IgD-negative memory B cell (primary cell): Measurements from ENCODE around the gene LDHA. TPM values are rescaled to one million over a fixed set of nuclear protein-coding genes. Genes with fewer than 3 reads are reported as not detected.

Source experiments
- H3K27ac Mint-ChIP-seq, 3 donors: one replicate each; pipeline ENCODE4 v1.8.0; 2020 to 2022; ENCODE audit warnings: mild to moderate bottlenecking in 3 of 3, mixed read lengths in 3 of 3, moderate library complexity in 1 of 3
- H3K27me3 Mint-ChIP-seq: one replicate; pipeline ENCODE4 v1.8.0; 2021; ENCODE audit warnings: mixed read lengths
- H3K36me3 Mint-ChIP-seq: one replicate; pipeline ENCODE4 v1.8.0; 2020; ENCODE audit warnings: mild to moderate bottlenecking, mixed read lengths
- H3K4me1 Mint-ChIP-seq, 3 donors: one replicate each; pipeline ENCODE4 v1.8.0; 2020 to 2022; ENCODE audit warnings: mixed read lengths in 3 of 3, mild to moderate bottlenecking in 1 of 3
- H3K4me3 Mint-ChIP-seq, 4 donors: one replicate each; pipeline ENCODE4 v1.8.0; 2020 to 2022; ENCODE audit warnings: mild to moderate bottlenecking in 4 of 4, mixed read lengths in 4 of 4, moderate library complexity in 3 of 4
- H3K9me3 Mint-ChIP-seq, 3 donors: one replicate each; pipeline ENCODE4 v1.8.0; 2020 to 2021; ENCODE audit warnings: mixed read lengths in 3 of 3, mild to moderate bottlenecking in 1 of 3
- polyA plus RNA-seq: library from polyadenylated mRNA; unstranded; fragments of 300-500 nt; fragmentation: Illumina TruSeq; gene quantifications from one replicate; pipeline ENCODE4 v1.2.3, GENCODE V29; 2021

LDHA gene
- polyA plus RNA-seq, 1 donor from 2014 or later, result 263 TPM

DNA sequence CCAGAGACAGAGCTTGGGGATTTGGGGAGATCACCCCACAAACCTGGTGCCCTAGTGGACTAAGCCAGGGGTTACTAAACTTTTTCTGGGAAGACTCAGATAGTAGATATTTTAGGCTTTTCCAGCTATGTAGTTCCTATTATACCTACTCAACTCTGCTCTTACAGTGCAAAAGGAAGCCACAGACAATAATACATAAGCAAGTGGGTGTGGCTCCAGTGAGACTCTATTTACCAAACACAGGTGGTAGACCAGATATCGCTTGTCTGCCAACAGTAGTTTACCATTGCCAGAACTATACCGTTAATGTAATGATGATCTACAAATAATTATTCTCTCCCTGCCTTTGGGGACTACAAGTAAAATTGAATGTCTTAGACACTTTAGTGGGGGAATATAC lies 24.7 kb downstream of the LDHA start:
- Mint-ChIP-seq H3K27me3 (no peaks in the 10 kb centered on the region), H3K4me1 (no peaks in the 10 kb centered on the region), H3K36me3 (no peaks in the 10 kb centered on the region), H3K9me3 (no peaks in the 10 kb centered on the region), H3K27ac (no peak overlapping the region), H3K4me3 (no peak overlapping the region)

DNA sequence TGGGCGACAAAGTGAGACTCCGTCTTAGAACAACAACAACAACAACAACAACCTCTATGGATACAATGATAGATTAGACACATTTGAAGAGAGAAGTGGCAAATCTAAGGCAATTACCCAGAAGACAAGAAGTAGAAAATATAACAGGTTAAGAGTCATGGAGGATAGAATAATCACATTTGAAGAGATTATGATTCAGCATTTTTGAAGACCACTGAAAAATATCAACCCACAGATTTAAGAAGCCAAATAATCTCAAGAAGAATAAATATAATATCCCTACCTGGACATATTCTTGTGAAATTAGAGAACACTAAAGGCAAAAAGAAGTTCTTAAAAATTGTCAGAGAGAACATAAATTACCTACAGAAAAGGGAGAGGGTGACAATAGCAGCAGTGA lies 25.7 kb downstream of the LDHA start:
- Mint-ChIP-seq H3K27ac (no peak overlapping the region), H3K9me3 (no peaks in the 10 kb centered on the region)

DNA sequence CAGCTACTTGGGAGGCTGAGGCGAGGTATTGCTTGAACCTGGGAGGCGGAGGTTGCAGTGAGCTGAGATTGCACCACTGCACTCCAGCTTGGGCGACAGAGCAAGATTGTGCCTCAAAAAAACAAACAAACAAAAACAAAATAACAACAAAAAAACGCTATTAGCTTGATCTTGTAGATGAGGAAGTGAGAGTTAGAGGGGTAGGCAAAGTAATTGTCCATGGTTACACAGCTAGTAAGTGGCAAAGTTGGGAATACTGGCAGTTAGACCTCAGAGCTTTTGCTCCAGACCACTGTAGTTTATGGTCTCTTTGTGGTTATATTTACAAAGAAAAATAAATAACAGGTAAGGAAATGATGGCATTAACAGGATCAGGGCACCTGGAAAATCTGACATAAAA lies 32.9 kb downstream of the LDHA start:
- no peaks in the 10 kb centered on the region for H3K36me3 Mint-ChIP-seq
- no peaks in the 10 kb centered on the region for H3K27me3 Mint-ChIP-seq
- H3K4me3 Mint-ChIP-seq, result no peak overlapping the region
- peaks cover 0 to 3% (median 2%) of the 10 kb centered on the region in 3 donors for H3K4me1 Mint-ChIP-seq
- H3K27ac Mint-ChIP-seq, result no peak overlapping the region
- no peaks in the 10 kb centered on the region for H3K9me3 Mint-ChIP-seq

More for the DNA sequence above, 25.7 kb downstream of the LDHA start:
- no peaks in the 10 kb centered on the region for H3K36me3 Mint-ChIP-seq
- no peaks in the 10 kb centered on the region for H3K27me3 Mint-ChIP-seq
- H3K4me3 Mint-ChIP-seq, result no peak overlapping the region
- no peaks in the 10 kb centered on the region for H3K4me1 Mint-ChIP-seq

DNA sequence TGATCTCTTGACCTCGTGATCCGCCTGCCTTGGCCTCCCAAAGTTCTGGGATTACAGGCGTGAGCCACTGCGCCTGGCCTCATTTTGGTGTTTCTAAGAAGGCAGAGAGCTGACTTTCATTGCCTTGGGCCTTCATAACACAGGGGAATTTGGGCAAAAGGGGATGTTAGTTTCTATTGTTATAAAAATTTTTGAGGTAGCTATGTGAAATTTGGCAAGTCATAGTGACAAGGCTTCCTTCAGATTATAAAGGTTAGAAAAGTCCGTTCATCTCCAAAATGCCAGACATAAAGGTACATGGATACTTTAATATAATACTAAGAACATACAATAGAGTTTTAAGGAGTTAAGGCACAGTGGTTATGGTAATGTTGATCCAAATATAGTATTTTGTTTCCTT lies 35.0 kb downstream of the LDHA start:
- H3K9me3 Mint-ChIP-seq, result peaks cover 0 to 2% (median 0%) of the 10 kb centered on the region in 3 donors
- H3K27ac Mint-ChIP-seq, result no peak overlapping the region
- H3K4me1 Mint-ChIP-seq, result peaks cover 0 to 3% (median 2%) of the 10 kb centered on the region in 3 donors
- H3K27me3 Mint-ChIP-seq, result no peaks in the 10 kb centered on the region
- no peak overlapping the region for H3K4me3 Mint-ChIP-seq
- no peaks in the 10 kb centered on the region for H3K36me3 Mint-ChIP-seq

DNA sequence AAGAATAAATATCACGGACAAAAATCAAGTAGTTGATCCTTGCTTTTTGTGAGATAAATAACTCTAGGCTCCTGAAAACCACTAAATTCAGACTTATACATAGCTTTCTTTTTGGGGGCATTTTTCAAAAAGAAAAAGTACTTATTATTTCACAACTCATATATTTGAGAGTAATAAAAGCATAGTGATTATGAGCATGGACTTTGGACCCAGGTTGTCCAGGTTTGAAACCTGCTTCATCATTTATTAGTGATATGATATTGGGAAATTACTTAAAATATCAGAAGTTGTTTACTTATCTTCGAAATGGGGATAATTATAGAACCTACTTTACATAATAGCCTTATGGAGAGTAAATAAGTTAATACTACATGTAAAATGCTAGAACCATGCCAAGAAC lies 44.3 kb downstream of the LDHA start:
- Mint-ChIP-seq H3K4me1 (no peaks in the 10 kb centered on the region), H3K4me3 (no peak overlapping the region), H3K36me3 (no peaks in the 10 kb centered on the region), H3K27ac (no peak overlapping the region), H3K9me3 (peaks cover 0 to 6% (median 2%) of the 10 kb centered on the region in 3 donors), H3K27me3 (no peaks in the 10 kb centered on the region)

DNA sequence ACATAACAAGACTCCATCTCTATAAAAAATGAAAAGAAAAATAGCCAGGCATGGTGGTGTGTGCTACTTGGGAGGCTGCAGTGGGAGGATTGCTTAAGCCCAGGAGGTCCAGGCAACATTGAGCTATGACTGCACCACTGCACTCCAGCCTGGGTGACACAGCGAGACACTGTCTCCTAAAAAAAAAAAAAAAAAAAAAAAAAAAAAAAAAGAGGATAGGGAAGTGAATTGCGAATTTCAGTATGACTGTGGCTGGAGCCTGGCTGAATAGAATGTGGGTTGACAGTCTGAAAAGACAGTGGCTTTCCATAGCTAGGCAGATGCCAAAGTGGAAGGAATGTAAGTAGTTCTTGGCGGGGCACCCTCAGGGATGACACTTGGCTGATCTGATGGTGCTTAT lies 54.9 kb downstream of the LDHA start:
- peaks cover 0 to 4% (median 3%) of the 10 kb centered on the region in 3 donors for H3K4me1 Mint-ChIP-seq
- H3K27me3 Mint-ChIP-seq, result peaks cover 2% of the 10 kb centered on the region
- no peaks in the 10 kb centered on the region for H3K36me3 Mint-ChIP-seq
- no peak overlapping the region for H3K27ac Mint-ChIP-seq
- no peak overlapping the region for H3K4me3 Mint-ChIP-seq
- H3K9me3 Mint-ChIP-seq, result peaks cover 0 to 2% (median 0%) of the 10 kb centered on the region in 3 donors

DNA sequence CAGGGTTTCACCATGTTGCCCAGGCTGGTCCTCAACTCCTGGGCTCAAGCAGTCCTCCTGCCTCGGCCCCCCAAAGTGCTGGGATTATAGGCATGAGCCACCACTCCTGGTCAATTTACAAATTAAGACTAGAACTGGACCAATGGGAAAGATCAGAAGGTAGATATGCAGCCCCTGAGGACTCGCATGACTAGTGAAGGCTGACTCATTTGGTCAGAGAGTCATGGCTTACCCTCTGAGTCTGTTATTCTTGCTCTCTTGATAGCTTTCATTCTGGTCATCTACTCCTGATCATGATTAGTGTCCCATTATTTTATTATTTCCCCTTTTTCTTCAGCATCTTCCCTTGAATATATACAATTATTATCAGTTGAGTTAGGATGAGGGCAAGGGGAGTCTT lies 58.6 kb downstream of the LDHA start:
- Mint-ChIP-seq H3K27ac (no peak overlapping the region), H3K4me3 (no peak overlapping the region), H3K9me3 (peaks cover 0 to 2% (median 0%) of the 10 kb centered on the region in 3 donors)

DNA sequence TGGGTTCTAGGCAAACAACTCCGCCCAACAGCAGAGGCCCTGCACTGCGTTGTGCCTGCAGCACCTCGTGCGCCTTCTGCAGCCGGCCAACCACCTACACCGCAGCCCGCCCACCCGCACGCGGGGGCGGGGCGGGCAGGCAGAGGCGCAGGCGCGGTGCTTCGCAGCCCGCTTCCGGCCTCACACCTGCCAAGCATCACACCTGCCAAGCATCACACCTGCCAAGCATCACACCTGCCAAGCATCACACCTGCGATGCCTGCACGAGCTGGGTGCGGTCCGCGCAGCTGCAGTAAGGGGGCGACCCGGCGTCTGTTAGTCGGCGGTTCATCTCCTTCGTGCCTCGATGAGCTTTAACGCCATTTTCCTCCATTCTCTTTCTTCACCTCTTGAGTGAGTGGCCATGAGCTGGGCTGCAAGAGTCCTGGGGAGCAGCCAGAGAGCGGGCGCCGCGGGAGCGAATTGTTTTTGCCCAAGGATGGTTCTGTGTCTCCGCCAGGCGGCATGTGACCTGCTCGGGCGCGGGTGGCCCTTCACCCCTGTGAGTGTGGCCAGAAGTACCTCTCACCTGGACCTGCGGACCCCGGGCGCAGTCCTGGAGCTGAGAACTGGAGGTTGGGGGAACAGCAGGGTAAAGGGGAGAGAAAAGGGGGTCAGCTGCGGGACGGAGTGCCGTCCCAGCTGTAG lies 61.5 kb downstream of the LDHA start, which contains the start of gene LDHAL6A:
TSS of gene LDHAL6A (plus strand) at position 171 of the 687 bp plus-strand sequence. CDS start 825 bp downstream, outside the sequence.
- Mint-ChIP-seq H3K36me3 (peaks cover 2% of the 10 kb centered on the region), H3K27ac (no peak within 1 kb of the TSS), H3K9me3 (peaks cover 0 to 2% (median 0%) of the 10 kb centered on the region in 3 donors), H3K27me3 (no peaks in the 10 kb centered on the region), H3K4me3 (no peak within 1 kb of the TSS), H3K4me1 (no peaks in the 10 kb centered on the region)

More for the DNA sequence above, 58.6 kb downstream of the LDHA start:
- peaks cover 2% of the 10 kb centered on the region for H3K27me3 Mint-ChIP-seq
- H3K36me3 Mint-ChIP-seq, result peaks cover 2% of the 10 kb centered on the region
- H3K4me1 Mint-ChIP-seq, result no peaks in the 10 kb centered on the region

DNA sequence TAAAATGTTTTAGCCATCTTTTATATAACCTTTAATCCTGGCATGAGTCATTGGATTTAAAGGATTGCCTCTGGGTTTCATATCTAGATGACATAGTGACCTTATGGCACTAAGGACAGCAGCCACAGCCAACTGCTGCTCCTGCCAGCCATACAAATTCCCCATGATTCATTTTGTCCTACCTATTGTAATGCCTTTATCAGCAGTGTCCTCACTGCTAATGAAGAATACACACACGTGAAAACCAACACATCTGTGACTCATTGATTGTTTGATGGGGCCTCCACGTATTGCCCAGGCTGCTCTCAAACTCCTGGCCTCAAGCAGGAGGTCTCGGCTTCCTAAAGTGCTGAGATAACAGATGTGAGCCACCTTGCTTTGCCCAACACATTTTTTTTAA lies 63.1 kb downstream of the LDHA start:
- Mint-ChIP-seq H3K4me1 (no peaks in the 10 kb centered on the region), H3K36me3 (peaks cover 2% of the 10 kb centered on the region), H3K27ac (no peak overlapping the region)

More for the DNA sequence above, 63.1 kb downstream of the LDHA start:
- peaks cover 0 to 2% (median 0%) of the 10 kb centered on the region in 3 donors for H3K9me3 Mint-ChIP-seq
- H3K4me3 Mint-ChIP-seq, result no peak overlapping the region
- no peaks in the 10 kb centered on the region for H3K27me3 Mint-ChIP-seq

Other genes starting within 250 kb of the LDHA start
- gene MRGPRX4, start 221.7 kb upstream of the LDHA start, polyA plus RNA-seq, result not detected
- not detected for gene SAA4, start 157.8 kb upstream of the LDHA start, polyA plus RNA-seq
- gene SAA2, start 145.9 kb upstream of the LDHA start, polyA plus RNA-seq, result 0.35 TPM
- not detected for gene SAA1, start 128.3 kb upstream of the LDHA start, polyA plus RNA-seq
- 25.9 TPM for gene HPS5, start 72.4 kb upstream of the LDHA start, polyA plus RNA-seq
- gene GTF2H1, start 72.0 kb upstream of the LDHA start, polyA plus RNA-seq, result 34.4 TPM
- not detected for gene LDHC, start 17.8 kb downstream of the LDHA start, polyA plus RNA-seq
- gene LDHAL6A, start 61.3 kb downstream of the LDHA start, polyA plus RNA-seq, result not detected
- gene TSG101, start 132.4 kb downstream of the LDHA start, polyA plus RNA-seq, result 51.7 TPM
- 7.6 TPM for gene UEVLD, start 194.2 kb downstream of the LDHA start, polyA plus RNA-seq
- gene MISFA, start 205.2 kb downstream of the LDHA start, polyA plus RNA-seq, result 0.89 TPM
- 4.3 TPM for gene SPTY2D1, start 239.8 kb downstream of the LDHA start, polyA plus RNA-seq